Ishikawa (cell line): Measurements from ENCODE around the gene LACTB.

Source experiments
- CEBPB ChIP-seq: IDR thresholded peaks from 2 replicates; pipeline ENCODE4 v1.6.1; 2012
- CREB1 ChIP-seq: IDR thresholded peaks from 2 replicates; pipeline ENCODE4 v1.6.1; 2012; ENCODE audit warnings: low read depth
- EGR1 ChIP-seq: IDR thresholded peaks from 2 replicates; pipeline ENCODE4 v1.6.1; 2012
- EP300 ChIP-seq: IDR thresholded peaks from 2 replicates; pipeline ENCODE4 v1.6.1; 2012; ENCODE audit warnings: borderline replicate concordance
- FOXM1 ChIP-seq: IDR thresholded peaks from 2 replicates; pipeline ENCODE4 v1.6.1; 2012; ENCODE audit warnings: low read depth, borderline replicate concordance
- NFIC ChIP-seq: IDR thresholded peaks from 2 replicates; pipeline ENCODE4 v1.6.1; 2012
- RAD21 ChIP-seq: IDR thresholded peaks from 2 replicates; pipeline ENCODE4 v1.6.1; 2012; ENCODE audit warnings: low read depth
- REST ChIP-seq: IDR thresholded peaks from 2 replicates; pipeline ENCODE4 v1.6.1; 2012; ENCODE audit warnings: low read depth, mild to moderate bottlenecking
- TAF1 ChIP-seq: IDR thresholded peaks from 2 replicates; pipeline ENCODE4 v1.6.1; 2012; ENCODE audit warnings: low read depth, mild to moderate bottlenecking
- TCF12 ChIP-seq: IDR thresholded peaks from 2 replicates; pipeline ENCODE4 v1.6.1; 2012; ENCODE audit warnings: low read depth
- TEAD4 ChIP-seq: IDR thresholded peaks from 2 replicates; pipeline ENCODE4 v1.6.1; 2012
- USF1 ChIP-seq: IDR thresholded peaks from 2 replicates; pipeline ENCODE4 v1.6.1; 2012
- YY1 ChIP-seq: IDR thresholded peaks from 2 replicates; pipeline ENCODE4 v1.6.1; 2012; ENCODE audit warnings: low read depth
- ZBTB7A ChIP-seq: IDR thresholded peaks from 2 replicates; pipeline ENCODE4 v1.6.1; 2012; ENCODE audit warnings: low read depth
- TF ChIP-seq, protein P1 (sequence below): IDR thresholded peaks from 2 replicates; pipeline ENCODE4 v1.6.1; 2012

LACTB gene

GRCh38 chr15:63073497-63074172 lies 48.0 kb upstream of the LACTB start:
- TF ChIP-seq REST: no peak
- TF ChIP-seq EP300: no peak
- no peak for TF ChIP-seq YY1
- no peak for TF ChIP-seq FOXM1
- no peak for TF ChIP-seq TEAD4

DNA sequence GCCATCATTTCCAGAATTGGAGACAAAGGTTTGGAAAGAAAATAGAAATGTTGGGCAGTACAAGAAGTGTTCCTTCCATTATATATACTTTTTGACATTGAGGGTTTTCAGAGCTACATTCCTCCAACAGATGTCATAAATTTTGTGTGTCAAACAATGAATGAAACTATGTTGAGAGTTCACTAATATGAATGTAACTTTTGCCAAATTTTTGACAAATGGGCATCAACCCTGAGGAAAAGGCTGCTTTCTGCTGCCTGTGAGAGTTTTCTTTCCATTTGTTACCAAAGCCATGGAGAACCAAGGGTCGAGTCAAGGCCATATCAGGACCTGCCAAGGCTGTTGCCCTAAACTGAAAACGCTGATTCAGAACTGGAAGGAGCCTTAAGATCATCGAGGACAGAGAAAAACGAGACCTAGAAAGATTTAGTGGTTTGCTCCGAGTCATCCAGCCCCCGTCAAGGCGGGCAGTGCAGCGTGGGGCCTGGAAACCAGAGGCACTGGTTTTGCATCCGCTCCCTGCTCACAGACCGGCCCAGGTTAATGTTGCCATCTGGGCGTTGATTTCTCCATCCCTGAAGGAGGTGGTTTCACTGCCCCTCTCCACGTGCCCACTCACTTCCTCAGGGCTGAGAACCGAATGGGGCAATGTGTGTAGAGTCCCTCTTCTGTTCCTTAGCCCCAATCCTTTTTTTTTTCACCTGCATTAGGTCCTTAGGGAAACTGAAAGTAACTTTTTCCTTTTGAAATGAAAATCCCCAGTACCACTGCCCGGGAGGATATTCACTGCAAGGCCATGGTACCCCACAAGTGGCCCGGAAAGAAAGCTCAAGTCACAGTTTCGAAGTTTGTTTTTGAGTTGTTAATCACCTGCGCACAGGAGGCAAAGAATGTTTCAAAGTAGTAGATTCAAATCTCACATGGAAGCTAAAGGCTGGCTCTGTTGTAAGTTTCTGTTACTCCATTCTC lies 46.4 kb upstream of the LACTB start:
- TF ChIP-seq EGR1 (no peak), CREB1 (no peak), YY1 (no peak), CEBPB (no peak), TAF1 (no peak), EP300 (no peak), ZBTB7A (no peak), TCF12 (no peak), REST (no peak), USF1 (no peak), FOXM1 (no peak), TEAD4 (no peak), NFIC (no peak), RAD21 (no peak)
- TF ChIP-seq, protein P1, sequence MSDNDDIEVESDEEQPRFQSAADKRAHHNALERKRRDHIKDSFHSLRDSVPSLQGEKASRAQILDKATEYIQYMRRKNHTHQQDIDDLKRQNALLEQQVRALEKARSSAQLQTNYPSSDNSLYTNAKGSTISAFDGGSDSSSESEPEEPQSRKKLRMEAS: no peak

GRCh38 chr15:63075984-63076713 lies 45.5 kb upstream of the LACTB start:
- TF ChIP-seq FOXM1: no peak
- TF ChIP-seq TEAD4: no peak
- TF ChIP-seq YY1: no peak
- TF ChIP-seq CEBPB: no peak
- no peak for TF ChIP-seq CREB1
- TF ChIP-seq TAF1: no peak
- no peak for TF ChIP-seq USF1
- no peak for TF ChIP-seq ZBTB7A
- no peak for TF ChIP-seq NFIC
- no peak for TF ChIP-seq EP300
- TF ChIP-seq TCF12: no peak
- TF ChIP-seq REST: no peak
- TF ChIP-seq, protein P1: no peak
- no peak for TF ChIP-seq RAD21
- no peak for TF ChIP-seq EGR1
